ENCODE results near the gene OSBPL3.

Gene OSBPL3

DNA sequence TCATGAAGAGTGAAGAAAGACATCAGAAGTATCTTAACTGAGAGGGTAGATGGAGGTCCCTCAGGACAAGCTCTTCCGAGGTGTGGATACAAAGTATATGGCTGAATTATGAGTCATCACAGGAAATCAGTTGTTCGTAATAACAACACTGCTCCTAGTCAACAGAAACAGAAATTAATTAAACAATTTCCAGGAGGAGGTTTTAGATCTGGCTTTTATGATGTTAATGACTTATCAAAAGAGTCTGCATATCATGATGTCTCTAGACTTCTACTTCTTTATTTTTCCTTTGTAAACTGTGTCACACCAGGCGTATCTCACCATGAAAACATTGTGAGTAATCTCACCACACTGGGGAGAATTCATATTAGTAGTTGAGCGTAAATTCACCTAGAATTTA is 31.2 kb downstream of the OSBPL3 start:
- H3K4me3 ChIP-seq (ENCODE audit: low read depth, low read length), result no peak overlapping the region
- peak; percentile 28 for DNase-seq (ENCODE audit: low read depth)
- TF ChIP-seq, protein P1, sequence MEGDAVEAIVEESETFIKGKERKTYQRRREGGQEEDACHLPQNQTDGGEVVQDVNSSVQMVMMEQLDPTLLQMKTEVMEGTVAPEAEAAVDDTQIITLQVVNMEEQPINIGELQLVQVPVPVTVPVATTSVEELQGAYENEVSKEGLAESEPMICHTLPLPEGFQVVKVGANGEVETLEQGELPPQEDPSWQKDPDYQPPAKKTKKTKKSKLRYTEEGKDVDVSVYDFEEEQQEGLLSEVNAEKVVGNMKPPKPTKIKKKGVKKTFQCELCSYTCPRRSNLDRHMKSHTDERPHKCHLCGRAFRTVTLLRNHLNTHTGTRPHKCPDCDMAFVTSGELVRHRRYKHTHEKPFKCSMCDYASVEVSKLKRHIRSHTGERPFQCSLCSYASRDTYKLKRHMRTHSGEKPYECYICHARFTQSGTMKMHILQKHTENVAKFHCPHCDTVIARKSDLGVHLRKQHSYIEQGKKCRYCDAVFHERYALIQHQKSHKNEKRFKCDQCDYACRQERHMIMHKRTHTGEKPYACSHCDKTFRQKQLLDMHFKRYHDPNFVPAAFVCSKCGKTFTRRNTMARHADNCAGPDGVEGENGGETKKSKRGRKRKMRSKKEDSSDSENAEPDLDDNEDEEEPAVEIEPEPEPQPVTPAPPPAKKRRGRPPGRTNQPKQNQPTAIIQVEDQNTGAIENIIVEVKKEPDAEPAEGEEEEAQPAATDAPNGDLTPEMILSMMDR (IDR thresholded peaks at IDR 0.05; ENCODE audit: insufficient read depth, low read depth, low read length, missing control alignments), result no peak

DNA sequence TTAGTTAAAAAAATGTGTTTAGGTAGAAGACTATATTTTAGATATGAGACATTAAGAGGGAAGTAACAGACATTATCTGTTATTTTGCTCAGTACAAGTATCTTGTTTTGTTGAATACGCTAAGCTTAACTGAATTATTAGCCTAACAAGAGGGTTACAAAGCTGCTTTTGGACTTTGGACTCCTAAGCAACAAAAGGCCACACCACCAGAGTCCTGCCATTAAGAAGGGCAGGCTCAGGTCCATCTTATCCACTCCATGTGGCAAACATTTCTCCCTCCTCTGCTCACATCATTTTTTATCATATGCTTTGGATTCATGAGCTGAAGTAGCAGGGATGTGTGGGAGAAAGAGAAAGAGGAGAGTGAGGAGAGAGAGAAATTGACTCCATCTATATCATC is 33.5 kb downstream of the OSBPL3 start:
- DNase-seq (ENCODE audit: low read depth), result no peak
- TF ChIP-seq, protein P1 (IDR thresholded peaks at IDR 0.05; ENCODE audit: insufficient read depth, low read depth, low read length, missing control alignments), result no peak
- no peak overlapping the region for H3K4me3 ChIP-seq (ENCODE audit: low read depth, low read length)

DNA sequence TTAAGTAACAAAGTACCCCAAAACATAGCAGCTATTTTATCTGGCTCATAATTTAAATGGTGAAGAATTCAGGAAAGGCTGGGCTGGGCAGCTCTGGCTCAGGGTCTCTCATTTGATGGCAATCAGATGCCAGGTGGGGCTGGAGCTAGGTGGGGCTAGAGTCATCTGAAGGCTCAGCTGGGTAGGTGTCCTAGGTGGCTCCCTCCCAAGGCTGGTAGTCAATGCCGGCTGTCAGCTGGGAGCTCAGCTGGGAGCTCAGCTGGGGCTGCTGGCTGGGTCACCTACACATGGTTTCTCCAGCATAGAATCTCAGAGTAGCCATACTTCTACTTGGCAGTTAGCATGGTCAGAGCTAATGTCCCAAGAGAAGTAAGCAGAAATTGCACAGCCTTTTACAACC is 34.1 kb downstream of the OSBPL3 start:
- no peak for DNase-seq (ENCODE audit: low read depth)
- TF ChIP-seq, protein P1 (IDR thresholded peaks at IDR 0.05; ENCODE audit: insufficient read depth, low read depth, low read length, missing control alignments), result no peak
- no peak overlapping the region for H3K4me3 ChIP-seq (ENCODE audit: low read depth, low read length)

DNA sequence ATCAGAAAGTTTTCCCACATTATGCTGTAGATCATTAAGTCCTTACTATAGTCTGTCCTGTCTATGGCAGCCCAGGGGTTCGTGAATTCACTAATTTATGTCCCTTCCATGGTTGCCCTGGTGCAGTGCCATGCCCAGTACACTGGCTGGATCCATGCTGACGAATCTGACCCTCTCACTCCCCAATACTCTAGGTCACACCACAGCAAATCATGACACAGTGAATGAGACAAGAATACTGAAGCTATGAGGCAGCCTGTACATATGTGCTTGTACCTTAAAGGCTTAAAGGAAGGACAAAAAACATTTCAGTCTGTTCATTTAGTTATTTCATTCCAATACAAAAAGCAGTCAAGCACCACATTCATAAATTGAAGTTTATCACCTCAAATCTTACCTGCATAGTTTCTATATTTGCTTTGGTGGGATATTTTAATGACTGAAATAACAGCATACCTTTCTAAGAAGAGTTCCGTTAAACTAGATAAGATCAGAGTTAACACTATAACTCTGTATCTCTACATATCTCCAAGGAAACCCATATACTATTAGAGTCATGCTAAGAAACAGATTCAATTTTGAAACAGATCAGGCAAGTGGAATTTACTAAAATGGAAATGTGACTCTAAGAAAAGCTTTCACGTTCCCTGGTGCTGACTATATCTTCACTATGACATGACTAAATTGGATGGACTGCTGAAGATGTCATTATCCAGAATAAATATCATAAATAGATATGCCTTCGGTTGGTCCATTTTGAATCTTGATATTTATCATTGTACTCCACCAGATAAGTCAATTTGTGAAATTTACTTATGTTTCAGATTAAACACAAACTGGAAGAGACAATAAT is 36.7 kb downstream of the OSBPL3 start:
- no peak overlapping the region for H3K4me3 ChIP-seq (ENCODE audit: low read depth, low read length)
- TF ChIP-seq, protein P1 (IDR thresholded peaks at IDR 0.05; ENCODE audit: insufficient read depth, low read depth, low read length, missing control alignments), result no peak
- DNase-seq (ENCODE audit: low read depth), result no peak

DNA sequence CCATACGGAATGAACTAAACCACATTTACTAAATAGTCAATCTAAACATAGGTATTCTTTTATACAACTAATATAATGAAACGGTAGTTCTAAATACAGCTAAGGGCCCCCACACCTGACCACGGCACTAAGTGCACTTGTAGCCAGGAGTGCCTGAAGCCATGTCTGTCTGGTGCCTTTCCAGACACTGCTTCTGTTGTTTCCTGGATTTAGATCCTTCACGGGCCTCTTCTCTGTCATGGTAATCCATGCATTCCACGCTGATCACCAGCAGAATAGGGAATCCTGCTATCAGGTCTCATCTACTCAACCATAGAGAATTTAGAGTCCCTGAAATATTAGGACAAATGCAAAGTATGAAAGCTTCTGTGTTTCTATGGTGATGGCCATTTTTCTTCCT is 37.8 kb downstream of the OSBPL3 start:
- TF ChIP-seq, protein P1 (IDR thresholded peaks at IDR 0.05; ENCODE audit: insufficient read depth, low read depth, low read length, missing control alignments), result no peak
- no peak for DNase-seq (ENCODE audit: low read depth)

DNA sequence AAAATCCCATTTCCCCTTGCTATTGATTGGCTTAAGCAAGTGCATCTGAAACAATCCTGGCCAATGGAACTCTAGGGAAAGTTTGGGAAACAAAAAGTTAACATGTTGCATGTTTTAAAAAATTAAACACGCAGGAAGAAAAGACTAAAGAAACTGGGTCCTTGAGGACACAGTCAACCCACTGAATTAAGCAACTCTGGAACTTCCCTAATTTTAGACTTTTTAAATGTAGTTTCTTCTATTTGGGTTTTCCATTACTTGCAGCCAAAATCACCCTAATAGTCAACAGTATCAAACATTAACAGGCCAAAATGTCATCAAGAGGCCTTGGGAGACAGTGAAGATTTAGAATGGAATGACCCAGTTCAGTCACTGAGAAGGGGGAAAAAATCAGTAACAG is 40.6 kb downstream of the OSBPL3 start:
- no peak for DNase-seq (ENCODE audit: low read depth)
- TF ChIP-seq, protein P1 (IDR thresholded peaks at IDR 0.05; ENCODE audit: insufficient read depth, low read depth, low read length, missing control alignments), result no peak
- H3K4me3 ChIP-seq (ENCODE audit: low read depth, low read length), result no peak overlapping the region

More for the DNA sequence above, 37.8 kb downstream of the OSBPL3 start:
- H3K4me3 ChIP-seq (ENCODE audit: low read depth, low read length), result no peak overlapping the region
